ENCODE data around the gene LONP1. TPM values are rescaled to one million over a fixed set of nuclear protein-coding genes. Genes with fewer than 3 reads are reported as not detected.

The LONP1 gene
- total RNA-seq, 1 experiment from 2014 or later: 186 TPM

DNA sequence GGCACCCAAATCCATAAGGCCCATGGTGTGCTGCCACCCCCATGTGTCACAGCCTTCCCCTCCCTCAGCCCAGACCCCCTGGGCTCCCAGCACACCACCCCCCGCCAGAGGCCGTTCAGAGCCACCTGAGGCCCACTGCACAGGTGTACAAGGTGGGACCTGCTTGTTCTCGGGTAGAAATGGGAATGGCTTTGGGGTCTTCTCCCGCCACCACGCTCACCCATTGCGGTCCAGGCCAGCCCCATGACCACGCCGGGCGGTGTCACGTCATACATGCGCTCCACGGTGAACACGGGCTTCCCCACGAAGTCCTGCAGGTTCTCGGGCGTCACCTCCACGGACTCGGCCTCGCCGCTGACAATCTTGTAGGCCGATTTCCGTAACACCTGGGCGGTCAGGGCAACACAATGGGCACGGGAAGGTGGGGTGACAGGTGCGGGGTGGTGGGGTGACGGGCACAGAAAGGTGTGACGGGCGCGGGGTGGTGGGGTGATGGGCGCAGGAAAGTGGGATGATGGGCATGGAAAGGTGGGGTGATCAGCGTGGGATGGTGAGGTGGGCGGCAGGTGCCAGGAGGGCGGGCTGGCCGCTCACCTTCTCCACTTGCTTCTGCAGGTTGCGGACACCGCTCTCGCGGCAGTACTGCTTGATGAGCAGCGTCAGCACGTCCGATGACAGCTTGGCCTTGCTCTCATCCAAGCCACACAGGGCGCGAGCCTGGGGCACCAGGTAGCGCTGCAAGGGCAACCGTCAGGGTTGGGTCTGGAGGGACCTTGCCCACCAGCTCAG lies 25.6 kb downstream of the LONP1 start:
- TF ChIP-seq ZNF138 (CRISPR knock-in tag; conservative IDR thresholded peaks at IDR 0.05) (no peak), NR2C2 (CRISPR knock-in tag; IDR thresholded peaks at IDR 0.05) (no peak), FOXJ3 (CRISPR knock-in tag; IDR thresholded peaks at IDR 0.05; ENCODE audit: borderline replicate concordance) (no peak), GRHL2 (CRISPR knock-in tag; IDR thresholded peaks at IDR 0.05; ENCODE audit: insufficient replicate concordance, severe bottlenecking) (no peak), NFATC4 (CRISPR knock-in tag; IDR thresholded peaks at IDR 0.05) (0 out of 2 replicates have a peak, but pooled peaks have one; percentile 17), TCF7 (CRISPR knock-in tag; IDR thresholded peaks at IDR 0.05; ENCODE audit: low read depth) (no peak)
- no peak for DNase-seq (ENCODE audit: low spot score)
- peak overlapping the region; percentile 32; the same call in 1 of the 2 replicates for H3K27ac Mint-ChIP-seq
- no peak overlapping the region for H3K4me3 Mint-ChIP-seq
- no peaks in the 10 kb centered on the region for H3K27me3 Mint-ChIP-seq (ENCODE audit: low read depth)
- ChIA-PET POLR2A (interaction anchor here (0.6 to 0.9 kb wide), 2 partner anchors 22 to 24 kb away, joined by 3 to 4 read pairs; no protein-coding TSS in a partner anchor), CTCF (no interaction called here)
- peaks cover 6% of the 10 kb centered on the region; the same call in 1 of the 2 replicates for H3K4me1 Mint-ChIP-seq
- peaks cover 48% of the 10 kb centered on the region for H3K36me3 Mint-ChIP-seq
- ATAC-seq: no peak
- no peaks in the 10 kb centered on the region for H3K9me3 Mint-ChIP-seq

DNA sequence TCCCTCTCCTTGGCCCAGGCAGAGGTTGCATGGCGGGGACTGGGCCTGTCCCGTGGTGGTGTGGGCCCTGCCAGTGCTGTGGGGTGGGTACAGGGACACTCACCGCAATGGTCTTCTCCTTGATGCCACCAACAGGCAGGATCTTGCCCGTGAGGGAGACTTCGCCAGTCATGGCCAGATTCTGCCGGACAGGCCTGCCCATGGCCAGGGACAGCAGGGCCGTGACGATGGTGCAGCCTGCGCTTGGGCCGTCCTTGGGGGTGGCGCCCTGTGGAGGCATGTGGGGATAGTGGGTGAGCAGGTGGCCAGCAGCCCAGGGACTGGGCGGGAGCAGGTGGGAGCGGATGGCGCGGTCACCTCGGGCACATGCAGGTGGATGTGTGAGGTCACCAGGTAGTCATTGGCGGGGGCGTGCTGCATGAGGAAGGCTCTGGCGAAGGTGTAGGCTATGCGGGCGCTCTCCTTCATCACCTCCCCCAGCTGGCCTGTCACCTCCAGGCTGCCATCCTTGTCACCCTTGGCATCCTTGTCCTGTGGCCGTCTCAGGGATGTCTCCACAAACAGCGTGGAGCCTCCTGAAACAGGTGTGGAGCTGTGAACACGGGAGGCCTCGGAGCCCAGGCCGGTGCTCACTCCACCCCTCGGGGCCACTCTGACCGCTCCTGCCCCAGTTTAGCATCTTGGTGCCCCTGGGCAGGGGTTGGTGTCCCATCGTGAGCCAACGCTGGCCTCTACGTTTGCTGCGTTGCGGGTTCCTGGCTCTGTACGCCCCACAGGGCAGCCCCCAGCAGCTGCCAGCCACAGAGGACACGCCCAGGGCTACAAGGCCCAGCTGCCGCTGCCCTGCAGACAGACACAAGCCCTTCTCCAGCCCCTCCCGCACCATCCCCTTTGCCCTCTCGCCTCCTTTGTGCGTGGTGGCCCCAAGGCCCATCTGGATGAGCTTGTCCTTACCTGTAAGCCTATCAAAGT lies 26.5 kb downstream of the LONP1 start:
- POLR2A ChIA-PET: interaction anchor here (0.6 to 0.9 kb wide), 2 partner anchors 23 kb away, joined by 3 to 4 read pairs; no protein-coding TSS in a partner anchor
- H3K4me3 Mint-ChIP-seq: no peak overlapping the region
- no peak for DNase-seq (ENCODE audit: low spot score)
- no peak for TF ChIP-seq ZBTB21 (CRISPR knock-in tag; IDR thresholded peaks at IDR 0.05; ENCODE audit: borderline replicate concordance)
- TF ChIP-seq CBFB (CRISPR knock-in tag; IDR thresholded peaks at IDR 0.05; ENCODE audit: low read depth): no peak
- 0 out of 2 replicates have a peak, but pooled peaks have one; percentile 40 for TF ChIP-seq ZNF532 (CRISPR knock-in tag; IDR thresholded peaks at IDR 0.05; ENCODE audit: borderline replicate concordance)
- TF ChIP-seq, protein P1, sequence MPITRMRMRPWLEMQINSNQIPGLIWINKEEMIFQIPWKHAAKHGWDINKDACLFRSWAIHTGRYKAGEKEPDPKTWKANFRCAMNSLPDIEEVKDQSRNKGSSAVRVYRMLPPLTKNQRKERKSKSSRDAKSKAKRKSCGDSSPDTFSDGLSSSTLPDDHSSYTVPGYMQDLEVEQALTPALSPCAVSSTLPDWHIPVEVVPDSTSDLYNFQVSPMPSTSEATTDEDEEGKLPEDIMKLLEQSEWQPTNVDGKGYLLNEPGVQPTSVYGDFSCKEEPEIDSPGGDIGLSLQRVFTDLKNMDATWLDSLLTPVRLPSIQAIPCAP (CRISPR knock-in tag; IDR thresholded peaks at IDR 0.05): 0 out of 2 replicates have a peak, but pooled peaks have one; percentile 45
- no peak for TF ChIP-seq TP53 (CRISPR knock-in tag; IDR thresholded peaks at IDR 0.05)
- TF ChIP-seq, protein P2, sequence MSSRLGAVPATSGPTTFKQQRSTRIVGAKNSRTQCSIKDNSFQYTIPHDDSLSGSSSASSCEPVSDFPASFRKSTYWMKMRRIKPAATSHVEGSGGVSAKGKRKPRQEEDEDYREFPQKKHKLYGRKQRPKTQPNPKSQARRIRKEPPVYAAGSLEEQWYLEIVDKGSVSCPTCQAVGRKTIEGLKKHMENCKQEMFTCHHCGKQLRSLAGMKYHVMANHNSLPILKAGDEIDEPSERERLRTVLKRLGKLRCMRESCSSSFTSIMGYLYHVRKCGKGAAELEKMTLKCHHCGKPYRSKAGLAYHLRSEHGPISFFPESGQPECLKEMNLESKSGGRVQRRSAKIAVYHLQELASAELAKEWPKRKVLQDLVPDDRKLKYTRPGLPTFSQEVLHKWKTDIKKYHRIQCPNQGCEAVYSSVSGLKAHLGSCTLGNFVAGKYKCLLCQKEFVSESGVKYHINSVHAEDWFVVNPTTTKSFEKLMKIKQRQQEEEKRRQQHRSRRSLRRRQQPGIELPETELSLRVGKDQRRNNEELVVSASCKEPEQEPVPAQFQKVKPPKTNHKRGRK (CRISPR knock-in tag; IDR thresholded peaks at IDR 0.05; ENCODE audit: borderline replicate concordance): no peak
- TF ChIP-seq ZNF416 (CRISPR knock-in tag; IDR thresholded peaks at IDR 0.05): no peak
- TF ChIP-seq FOXJ3 (CRISPR knock-in tag; IDR thresholded peaks at IDR 0.05; ENCODE audit: borderline replicate concordance): no peak
- TF ChIP-seq GRHL2 (CRISPR knock-in tag; IDR thresholded peaks at IDR 0.05; ENCODE audit: insufficient replicate concordance, severe bottlenecking): no peak
- TF ChIP-seq SP1 (CRISPR knock-in tag; conservative IDR thresholded peaks at IDR 0.05): 0 out of 2 replicates have a peak, but pooled peaks have one; percentile 19
- TF ChIP-seq, protein P3, sequence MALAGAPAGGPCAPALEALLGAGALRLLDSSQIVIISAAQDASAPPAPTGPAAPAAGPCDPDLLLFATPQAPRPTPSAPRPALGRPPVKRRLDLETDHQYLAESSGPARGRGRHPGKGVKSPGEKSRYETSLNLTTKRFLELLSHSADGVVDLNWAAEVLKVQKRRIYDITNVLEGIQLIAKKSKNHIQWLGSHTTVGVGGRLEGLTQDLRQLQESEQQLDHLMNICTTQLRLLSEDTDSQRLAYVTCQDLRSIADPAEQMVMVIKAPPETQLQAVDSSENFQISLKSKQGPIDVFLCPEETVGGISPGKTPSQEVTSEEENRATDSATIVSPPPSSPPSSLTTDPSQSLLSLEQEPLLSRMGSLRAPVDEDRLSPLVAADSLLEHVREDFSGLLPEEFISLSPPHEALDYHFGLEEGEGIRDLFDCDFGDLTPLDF (CRISPR knock-in tag; IDR thresholded peaks at IDR 0.05): no peak
- no peak for TF ChIP-seq ZBTB43 (CRISPR knock-in tag; IDR thresholded peaks at IDR 0.05)
- TF ChIP-seq PRRX2 (CRISPR knock-in tag; IDR thresholded peaks at IDR 0.05): no peak

More for the DNA sequence above, 26.5 kb downstream of the LONP1 start:
- CTCF ChIA-PET: no interaction called here
- Mint-ChIP-seq H3K27me3 (ENCODE audit: low read depth) (no peaks in the 10 kb centered on the region), H3K9me3 (no peaks in the 10 kb centered on the region), H3K36me3 (peaks cover 42% of the 10 kb centered on the region), H3K4me1 (peaks cover 6% of the 10 kb centered on the region; the same call in 1 of the 2 replicates), H3K27ac (peak overlapping the region; percentile 49; the same call in 1 of the 2 replicates)
- no peak for ATAC-seq

Data from WTC11 (cell line).